SK-N-SH treated with all-trans-retinoic acid at 6 μM for 48 hours (cell line): ENCODE data around the gene PLGRKT.
"Not testable (repeated sequence)": the region's sequence is repeated elsewhere in the genome, so short reads cannot be mapped to it uniquely, and the experiment has no call there.

Experiments used
- BACH2 ChIP-seq: fragments of 250-450 bp; sonication (Bioruptor Pico); IDR thresholded peaks from 2 replicates; pipeline ENCODE4 v1.9.0; 2021; ENCODE audit warnings: mild to moderate bottlenecking, borderline replicate concordance
- ISL1 ChIP-seq: fragments of 250-450 bp; sonication (Bioruptor Pico); IDR thresholded peaks from 2 replicates; pipeline ENCODE4 v2.1.2; 2022; ENCODE audit warnings: mild to moderate bottlenecking, moderate library complexity
- SNAI2 ChIP-seq: fragments of 250-450 bp; sonication (Bioruptor Pico); IDR thresholded peaks from 2 replicates; pipeline ENCODE4 v1.5.0; 2020; ENCODE audit warnings: mild to moderate bottlenecking, moderate library complexity
- ZFP3 ChIP-seq: fragments of 250-450 bp; sonication (Bioruptor Pico); IDR thresholded peaks from 2 replicates; pipeline ENCODE4 v1.5.0; 2020; ENCODE audit warnings: mild to moderate bottlenecking, moderate library complexity
- TF ChIP-seq, protein P1 (sequence below): fragments of 250-450 bp; sonication (Bioruptor Pico); IDR thresholded peaks from 2 replicates; pipeline ENCODE4 v1.8.0; 2020; ENCODE audit warnings: mild to moderate bottlenecking, moderate library complexity, borderline replicate concordance

GRCh38 chr9:5393976-5394375 is 43.7 kb downstream of the PLGRKT start:
- not testable (repeated sequence) for TF ChIP-seq ZFP3; BACH2; ISL1 (CRISPR knock-in tag); SNAI2 (CRISPR knock-in tag)
- TF ChIP-seq, protein P1, sequence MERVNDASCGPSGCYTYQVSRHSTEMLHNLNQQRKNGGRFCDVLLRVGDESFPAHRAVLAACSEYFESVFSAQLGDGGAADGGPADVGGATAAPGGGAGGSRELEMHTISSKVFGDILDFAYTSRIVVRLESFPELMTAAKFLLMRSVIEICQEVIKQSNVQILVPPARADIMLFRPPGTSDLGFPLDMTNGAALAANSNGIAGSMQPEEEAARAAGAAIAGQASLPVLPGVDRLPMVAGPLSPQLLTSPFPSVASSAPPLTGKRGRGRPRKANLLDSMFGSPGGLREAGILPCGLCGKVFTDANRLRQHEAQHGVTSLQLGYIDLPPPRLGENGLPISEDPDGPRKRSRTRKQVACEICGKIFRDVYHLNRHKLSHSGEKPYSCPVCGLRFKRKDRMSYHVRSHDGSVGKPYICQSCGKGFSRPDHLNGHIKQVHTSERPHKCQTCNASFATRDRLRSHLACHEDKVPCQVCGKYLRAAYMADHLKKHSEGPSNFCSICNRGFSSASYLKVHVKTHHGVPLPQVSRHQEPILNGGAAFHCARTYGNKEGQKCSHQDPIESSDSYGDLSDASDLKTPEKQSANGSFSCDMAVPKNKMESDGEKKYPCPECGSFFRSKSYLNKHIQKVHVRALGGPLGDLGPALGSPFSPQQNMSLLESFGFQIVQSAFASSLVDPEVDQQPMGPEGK (CRISPR knock-in tag), result not testable (repeated sequence)
